Smooth muscle cell (in vitro differentiated cells): ENCODE measurements around the gene AMACR. TPM values are rescaled to one million over a fixed set of nuclear protein-coding genes. Genes with fewer than 3 reads are reported as not detected.

Experiments used
- DNase-seq: peaks from one replicate; lab custom pipeline; 2025; ENCODE audit not compliant: unreplicated experiment; lab: John Stamatoyannopoulos, UW
- H2AFZ ChIP-seq: fragments of 200-600 bp; sonication (generic); 2 replicates; pipeline ENCODE4 v1.6.0; 2016; ENCODE audit warnings: antibody characterized with exemption, low read depth, mild to moderate bottlenecking
- H3F3A ChIP-seq: fragments of 200-600 bp; sonication (generic); 2 replicates; pipeline ENCODE4 v1.6.0; 2017; ENCODE audit warnings: antibody characterized with exemption, low read depth
- H3K27ac ChIP-seq: fragments of 200-600 bp; sonication (generic); 2 replicates; pipeline ENCODE4 v1.5.1; 2016; ENCODE audit warnings: low read depth, mild to moderate bottlenecking
- H3K27me3 ChIP-seq: fragments of 200-600 bp; sonication (generic); 2 replicates; pipeline ENCODE4 v1.6.1; 2016; ENCODE audit warnings: low read depth, mild to moderate bottlenecking
- H3K36me3 ChIP-seq: fragments of 200-600 bp; sonication (generic); 2 replicates; pipeline ENCODE4 v1.5.1; 2016; ENCODE audit warnings: low read depth
- H3K4me1 ChIP-seq: fragments of 200-600 bp; sonication (generic); 2 replicates; pipeline ENCODE4 v1.5.1; 2016; ENCODE audit warnings: low read depth
- H3K4me2 ChIP-seq: fragments of 200-600 bp; sonication (generic); 2 replicates; pipeline ENCODE4 v1.6.0; 2016; ENCODE audit warnings: mild to moderate bottlenecking
- H3K4me3 ChIP-seq: fragments of 200-600 bp; sonication (generic); 2 replicates; pipeline ENCODE4 v1.5.1; 2016; ENCODE audit warnings: mild to moderate bottlenecking
- H3K79me2 ChIP-seq: fragments of 200-600 bp; sonication (generic); 2 replicates; pipeline ENCODE4 v1.6.0; 2016; ENCODE audit warnings: low read depth, mild to moderate bottlenecking
- H3K9ac ChIP-seq: fragments of 200-600 bp; sonication (generic); 2 replicates; pipeline ENCODE4 v1.6.0; 2016; ENCODE audit warnings: low read depth
- H3K9me3 ChIP-seq: fragments of 200-600 bp; sonication (generic); replicated peaks from 2 replicates; pipeline ENCODE4 v1.5.1; 2016; ENCODE audit warnings: low read depth
- H4K20me1 ChIP-seq: fragments of 200-600 bp; sonication (generic); 2 replicates; pipeline ENCODE4 v1.6.0; 2016; ENCODE audit warnings: low read depth
- WGBS: methylation state at CpG from one replicate; pipeline ENCODE4 v1.1.7; 2016; ENCODE audit warnings: low lambda C conversion rate; 5-methylcytosine and 5-hydroxymethylcytosine counted together
- polyA plus RNA-seq: library from polyadenylated mRNA; unstranded; fragments of >200 nt; fragmentation: Nextera tagmentation; extraction: Ambion mirVana; gene quantifications from 2 replicates; pipeline ENCODE4 v1.2.1, GENCODE V29; 2016
- total RNA-seq: library from RNA; depleted of rRNA; stranded (reverse); fragments of >200 nt; gene quantifications from 2 replicates; pipeline ENCODE4 v1.2.3, GENCODE V29; 2014
- TF ChIP-seq, protein P1 (sequence below): fragments of 200-600 bp; sonication (generic); IDR thresholded peaks from 2 replicates; pipeline ENCODE4 v1.5.1; 2017; ENCODE audit warnings: borderline replicate concordance, mild to moderate bottlenecking, antibody characterized with exemption; ENCODE audit not compliant: insufficient read depth, poor library complexity, severe bottlenecking

Gene AMACR
- total and polyA plus RNA-seq, 2 experiments from 2014 or later, result 14.1 to 14.5 TPM

DNA sequence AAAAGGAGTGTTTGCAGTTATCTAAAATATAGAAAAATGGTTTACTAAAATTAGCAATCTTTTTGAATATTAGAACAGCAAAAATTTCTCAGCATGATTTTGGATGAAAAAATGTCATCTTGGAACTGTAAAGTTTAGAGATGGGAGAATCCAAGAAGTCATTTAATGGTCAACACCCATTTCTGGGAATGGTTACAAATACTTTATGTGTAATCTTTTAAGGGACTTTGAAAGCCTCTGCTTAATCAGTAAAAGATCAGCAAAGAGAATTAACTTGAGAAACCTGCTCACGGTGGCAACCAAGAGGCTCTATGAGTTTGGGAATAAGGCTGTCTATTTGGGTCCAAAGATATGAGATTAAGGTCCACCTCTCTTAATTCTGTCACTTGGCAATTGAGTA is 22.2 kb upstream of the AMACR start:
- Histone ChIP-seq H3K4me2 (no peak overlapping the region), H3K79me2 (no peaks in the 10 kb centered on the region), H3K36me3 (no peaks in the 10 kb centered on the region), H3K4me1 (no peaks in the 10 kb centered on the region), H3K4me3 (no peak overlapping the region), H3K9me3 (no peaks in the 10 kb centered on the region), H4K20me1 (no peaks in the 10 kb centered on the region), H3K27me3 (no peaks in the 10 kb centered on the region), H2AFZ (no peak overlapping the region), H3K9ac (no peak overlapping the region), H3F3A (no peaks in the 10 kb centered on the region), H3K27ac (no peak overlapping the region)
- TF ChIP-seq, protein P1, sequence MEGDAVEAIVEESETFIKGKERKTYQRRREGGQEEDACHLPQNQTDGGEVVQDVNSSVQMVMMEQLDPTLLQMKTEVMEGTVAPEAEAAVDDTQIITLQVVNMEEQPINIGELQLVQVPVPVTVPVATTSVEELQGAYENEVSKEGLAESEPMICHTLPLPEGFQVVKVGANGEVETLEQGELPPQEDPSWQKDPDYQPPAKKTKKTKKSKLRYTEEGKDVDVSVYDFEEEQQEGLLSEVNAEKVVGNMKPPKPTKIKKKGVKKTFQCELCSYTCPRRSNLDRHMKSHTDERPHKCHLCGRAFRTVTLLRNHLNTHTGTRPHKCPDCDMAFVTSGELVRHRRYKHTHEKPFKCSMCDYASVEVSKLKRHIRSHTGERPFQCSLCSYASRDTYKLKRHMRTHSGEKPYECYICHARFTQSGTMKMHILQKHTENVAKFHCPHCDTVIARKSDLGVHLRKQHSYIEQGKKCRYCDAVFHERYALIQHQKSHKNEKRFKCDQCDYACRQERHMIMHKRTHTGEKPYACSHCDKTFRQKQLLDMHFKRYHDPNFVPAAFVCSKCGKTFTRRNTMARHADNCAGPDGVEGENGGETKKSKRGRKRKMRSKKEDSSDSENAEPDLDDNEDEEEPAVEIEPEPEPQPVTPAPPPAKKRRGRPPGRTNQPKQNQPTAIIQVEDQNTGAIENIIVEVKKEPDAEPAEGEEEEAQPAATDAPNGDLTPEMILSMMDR, result no peak
- no peak for DNase-seq
- WGBS, result 95% methylated on average over 1 of the region's 1 CpG

DNA sequence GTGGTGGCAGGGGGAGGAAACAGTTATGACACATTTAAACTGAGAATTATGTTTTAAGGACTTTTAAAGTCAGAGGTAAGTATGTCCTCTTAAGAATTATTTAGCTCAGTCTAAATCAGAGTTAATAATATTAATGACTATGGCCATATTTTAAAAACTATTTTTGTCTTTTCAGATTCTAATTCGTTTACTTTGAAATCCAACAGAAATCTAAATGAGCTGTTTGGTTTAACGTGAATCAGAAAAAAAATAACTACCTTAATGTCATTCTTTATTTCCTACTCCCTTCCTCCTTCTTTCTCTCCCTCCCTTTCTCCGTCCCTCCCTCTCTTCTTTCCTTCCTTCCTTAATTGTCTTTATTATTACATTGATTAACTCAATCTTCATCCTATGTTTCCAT is 20.5 kb upstream of the AMACR start:
- Histone ChIP-seq H3K79me2 (no peaks in the 10 kb centered on the region), H3K36me3 (no peaks in the 10 kb centered on the region), H3K4me2 (no peak overlapping the region), H3K4me1 (no peaks in the 10 kb centered on the region), H4K20me1 (no peaks in the 10 kb centered on the region), H3K9me3 (no peaks in the 10 kb centered on the region), H3F3A (no peaks in the 10 kb centered on the region), H3K27ac (no peak overlapping the region), H2AFZ (no peak overlapping the region), H3K9ac (no peak overlapping the region), H3K4me3 (no peak overlapping the region), H3K27me3 (no peaks in the 10 kb centered on the region)
- 88% methylated on average over 3 of the region's 3 CpGs for WGBS
- TF ChIP-seq, protein P1, result no peak
- no peak for DNase-seq

DNA sequence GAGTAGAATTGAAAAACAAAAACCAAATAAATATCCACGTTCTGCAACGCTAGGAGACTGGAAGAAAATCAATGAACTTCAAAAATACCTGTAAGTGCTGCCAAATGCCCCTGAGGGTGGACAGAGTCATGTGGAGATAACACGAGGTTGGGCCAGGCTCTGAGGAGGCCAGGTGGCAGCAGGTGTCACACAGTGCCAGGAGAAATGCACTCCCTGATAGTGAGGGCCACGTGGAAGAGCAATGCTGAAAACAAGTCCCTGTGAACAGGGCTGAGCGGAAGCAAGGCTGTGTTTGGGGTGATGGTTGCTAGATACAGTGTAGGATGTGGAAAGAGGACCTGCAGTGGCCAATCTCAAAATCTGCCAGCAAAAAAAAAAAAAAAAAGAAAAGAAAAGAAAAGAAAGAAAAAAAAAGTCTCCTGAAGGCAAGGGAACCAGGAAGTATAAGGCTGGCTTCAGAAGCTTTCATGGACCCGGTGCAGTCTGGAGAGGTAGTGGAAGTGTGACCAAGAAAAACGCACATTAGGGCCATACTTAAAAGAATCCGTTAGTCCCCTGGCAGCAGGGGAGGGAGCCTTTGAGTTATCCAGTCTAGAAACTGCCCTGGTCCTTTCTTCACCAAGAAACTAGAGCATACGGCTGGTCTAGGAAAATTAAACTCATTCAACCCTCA is 18.4 kb upstream of the AMACR start:
- Histone ChIP-seq H3K4me3 (no peak overlapping the region), H2AFZ (no peak overlapping the region), H3K36me3 (no peaks in the 10 kb centered on the region), H3K27me3 (no peaks in the 10 kb centered on the region), H3K4me2 (no peak overlapping the region), H3K9me3 (no peaks in the 10 kb centered on the region), H3F3A (peaks cover 7% of the 10 kb centered on the region), H3K4me1 (peaks cover 7% of the 10 kb centered on the region), H3K9ac (no peak overlapping the region), H3K27ac (no peak overlapping the region), H4K20me1 (no peaks in the 10 kb centered on the region), H3K79me2 (no peaks in the 10 kb centered on the region)
- TF ChIP-seq, protein P1, result no peak
- WGBS, result 90% methylated on average over 9 of the region's 9 CpGs
- DNase-seq, result no peak

DNA sequence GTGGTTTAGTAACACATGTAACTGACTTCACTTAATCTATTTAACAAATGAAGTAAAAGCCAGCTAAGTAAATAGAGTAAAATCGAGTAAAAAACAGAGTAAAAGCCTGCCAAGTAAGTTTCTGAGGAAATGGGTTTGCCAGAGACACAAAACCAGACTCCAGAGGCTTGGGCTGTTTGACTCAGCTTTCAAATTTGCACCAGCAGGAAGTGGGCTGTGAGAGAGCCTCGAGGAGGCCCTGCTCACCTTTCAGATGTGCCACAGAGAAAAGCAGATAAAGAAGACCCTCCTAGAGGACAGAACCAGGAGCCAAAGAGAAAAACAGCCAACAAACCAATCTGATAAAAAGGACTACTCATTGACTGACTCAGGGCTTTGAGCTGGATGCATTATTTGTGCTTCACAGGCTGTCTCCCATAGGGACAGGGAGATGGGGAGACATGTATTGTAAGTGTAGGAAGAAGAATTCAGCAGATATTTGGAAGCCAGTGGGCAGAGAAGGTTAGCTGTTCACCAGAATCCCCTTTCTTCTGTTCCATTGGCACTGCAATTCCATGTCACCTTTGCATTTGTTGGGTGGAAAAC is 14.4 kb upstream of the AMACR start:
- Histone ChIP-seq H3K9ac (no peak overlapping the region), H3K79me2 (no peaks in the 10 kb centered on the region), H3K27ac (peak overlapping the region; percentile 74), H3K4me3 (no peak overlapping the region), H3K9me3 (no peaks in the 10 kb centered on the region), H3K36me3 (no peaks in the 10 kb centered on the region), H2AFZ (peak overlapping the region; percentile 55), H3K27me3 (no peaks in the 10 kb centered on the region), H3F3A (peaks cover 7% of the 10 kb centered on the region), H3K4me2 (peak overlapping the region; percentile 10), H4K20me1 (no peaks in the 10 kb centered on the region), H3K4me1 (peaks cover 7% of the 10 kb centered on the region)
- TF ChIP-seq, protein P1, result no peak
- no peak for DNase-seq
- WGBS, result 20% methylated on average over 2 of the region's 2 CpGs
